Mucosa of descending colon (tissue), 3 donors: Measurements from ENCODE around the gene CHST8. TPM values are rescaled to one million over a fixed set of nuclear protein-coding genes. Genes with fewer than 3 reads are reported as not detected.
"Not testable (repeated sequence)": the region's sequence is repeated elsewhere in the genome, so short reads cannot be mapped to it uniquely, and the experiment has no call there.

Source experiments
- ATAC-seq: fragments of 200-7000 bp; cut with Tn5 transposase; one replicate; pipeline ENCODE4 v1.9.1; 2020; ENCODE audit warnings: mild to moderate bottlenecking, moderate library complexity
- DNase-seq, 3 donors: peaks; one replicate each; pipeline ENCODE4 v3.0.0-alpha.2; 2020
- H3K36me3 ChIP-seq: fragments of 200-600 bp; one replicate; pipeline ENCODE4 v1.8.0; 2021; ENCODE audit warnings: low read depth, mild to moderate bottlenecking
- H3K4me1 ChIP-seq: fragments of 200-600 bp; one replicate; pipeline ENCODE4 v1.8.0; 2021; ENCODE audit warnings: low read depth, mild to moderate bottlenecking
- H3K4me3 ChIP-seq: fragments of 200-600 bp; one replicate; pipeline ENCODE4 v1.8.0; 2021; ENCODE audit warnings: mild to moderate bottlenecking
- H3K9me3 ChIP-seq: fragments of 200-600 bp; one replicate; pipeline ENCODE4 v1.8.0; 2021; ENCODE audit warnings: mild to moderate bottlenecking
- intact Hi-C, 2 donors: fragments of 100-400 bp; cut with DNase I in 1 of 2; cut with micrococcal nuclease in 1 of 2; formaldehyde crosslinking; loops; one replicate each; pipeline versions ENCODE4 v1.11.0 to v1.11.1; 2022; cut with DNase I, micrococcal nuclease
- total RNA-seq, 3 donors: library from RNA; stranded (reverse); fragmentation: NEBNext Ultra II Directional in 2 of 3; extraction: Animal tissue kit (Norgen Biotek cat#: 25700) in 2 of 3; gene quantifications; one replicate each; pipeline versions ENCODE4 v1.2.1 to v1.2.4, GENCODE V29; 2021 to 2023
- TF ChIP-seq, protein P1 (sequence below): fragments of 200-600 bp; IDR thresholded peaks from one replicate; pipeline ENCODE4 v1.8.0; 2022; ENCODE audit warnings: antibody characterized with exemption, mild to moderate bottlenecking
- donor health status: DM: no; HTN: no; CAD: no; lungs with moderate emphysema.
- donor health status: DM: no; HTN: no; CAD: no.
- donor health status: DM: no; HTN: yes; CAD: no.

CHST8 gene
- total RNA-seq, 3 donors from 2014 or later, result 0.31 TPM; not detected in 2

DNA sequence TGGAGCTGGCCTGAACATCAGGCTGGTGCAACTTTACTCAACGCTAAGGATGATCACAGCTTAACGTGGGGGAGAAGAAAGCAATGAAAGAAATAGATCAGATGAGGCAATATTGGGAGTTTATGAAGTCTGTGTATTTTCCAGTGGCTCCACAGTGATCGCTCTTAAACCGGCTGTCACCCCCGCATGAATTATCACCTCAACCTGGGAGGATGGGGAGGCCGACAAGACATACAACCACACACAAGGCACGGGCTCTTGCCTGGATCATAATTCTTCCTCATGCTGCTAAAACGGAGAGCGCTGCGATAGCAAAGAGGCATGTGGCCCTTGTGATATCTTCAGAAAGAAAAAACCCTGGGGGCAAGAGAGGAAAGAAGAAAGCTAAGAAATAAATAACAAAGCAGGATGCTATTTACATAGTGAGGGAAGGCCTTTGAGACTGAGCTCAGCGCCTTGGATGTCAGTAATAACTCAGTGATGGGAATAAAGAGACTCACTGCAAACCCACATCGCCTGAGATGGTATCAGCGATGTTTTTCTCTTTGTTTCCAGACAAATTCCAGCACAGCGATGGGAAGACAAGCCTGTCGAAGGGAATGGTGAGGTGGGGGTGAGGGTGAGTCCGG, 19.1 kb upstream of the CHST8 start:
- DNase-seq (no peak), ATAC-seq (no peak)
- TF ChIP-seq, protein P1, sequence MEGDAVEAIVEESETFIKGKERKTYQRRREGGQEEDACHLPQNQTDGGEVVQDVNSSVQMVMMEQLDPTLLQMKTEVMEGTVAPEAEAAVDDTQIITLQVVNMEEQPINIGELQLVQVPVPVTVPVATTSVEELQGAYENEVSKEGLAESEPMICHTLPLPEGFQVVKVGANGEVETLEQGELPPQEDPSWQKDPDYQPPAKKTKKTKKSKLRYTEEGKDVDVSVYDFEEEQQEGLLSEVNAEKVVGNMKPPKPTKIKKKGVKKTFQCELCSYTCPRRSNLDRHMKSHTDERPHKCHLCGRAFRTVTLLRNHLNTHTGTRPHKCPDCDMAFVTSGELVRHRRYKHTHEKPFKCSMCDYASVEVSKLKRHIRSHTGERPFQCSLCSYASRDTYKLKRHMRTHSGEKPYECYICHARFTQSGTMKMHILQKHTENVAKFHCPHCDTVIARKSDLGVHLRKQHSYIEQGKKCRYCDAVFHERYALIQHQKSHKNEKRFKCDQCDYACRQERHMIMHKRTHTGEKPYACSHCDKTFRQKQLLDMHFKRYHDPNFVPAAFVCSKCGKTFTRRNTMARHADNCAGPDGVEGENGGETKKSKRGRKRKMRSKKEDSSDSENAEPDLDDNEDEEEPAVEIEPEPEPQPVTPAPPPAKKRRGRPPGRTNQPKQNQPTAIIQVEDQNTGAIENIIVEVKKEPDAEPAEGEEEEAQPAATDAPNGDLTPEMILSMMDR, result no peak
- H3K4me1 ChIP-seq, result no peaks in the 10 kb centered on the region
- intact Hi-C loops, result no loop called here
- H3K9me3 ChIP-seq, result peaks cover 21% of the 10 kb centered on the region
- H3K36me3 ChIP-seq, result no peaks in the 10 kb centered on the region
- H3K4me3 ChIP-seq, result no peak overlapping the region

DNA sequence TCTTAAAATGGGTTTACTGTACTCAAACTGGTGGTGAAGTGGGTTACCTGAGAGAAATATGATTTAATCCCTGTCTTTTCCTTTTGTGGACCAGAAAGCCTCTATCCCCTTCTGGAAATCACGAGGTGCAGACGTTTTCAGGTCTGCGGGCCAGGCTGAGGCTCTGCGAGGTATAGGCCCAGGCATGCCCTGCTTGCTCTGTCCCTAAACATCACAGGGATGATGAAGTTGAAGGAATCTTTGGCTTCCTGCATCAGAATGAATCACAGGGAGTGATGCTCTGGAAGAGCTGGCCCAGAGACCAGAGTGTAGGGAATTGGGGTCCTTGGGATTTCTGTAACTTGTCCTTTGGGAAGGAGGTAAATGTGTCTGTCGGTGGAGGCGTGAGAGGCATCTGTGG, 18.4 kb upstream of the CHST8 start:
- DNase-seq (no peak), ATAC-seq (no peak)
- intact Hi-C loops, result no loop called here
- H3K9me3 ChIP-seq, result peaks cover 21% of the 10 kb centered on the region
- no peaks in the 10 kb centered on the region for H3K4me1 ChIP-seq
- TF ChIP-seq, protein P1, result no peak
- no peak overlapping the region for H3K4me3 ChIP-seq
- H3K36me3 ChIP-seq, result no peaks in the 10 kb centered on the region

DNA sequence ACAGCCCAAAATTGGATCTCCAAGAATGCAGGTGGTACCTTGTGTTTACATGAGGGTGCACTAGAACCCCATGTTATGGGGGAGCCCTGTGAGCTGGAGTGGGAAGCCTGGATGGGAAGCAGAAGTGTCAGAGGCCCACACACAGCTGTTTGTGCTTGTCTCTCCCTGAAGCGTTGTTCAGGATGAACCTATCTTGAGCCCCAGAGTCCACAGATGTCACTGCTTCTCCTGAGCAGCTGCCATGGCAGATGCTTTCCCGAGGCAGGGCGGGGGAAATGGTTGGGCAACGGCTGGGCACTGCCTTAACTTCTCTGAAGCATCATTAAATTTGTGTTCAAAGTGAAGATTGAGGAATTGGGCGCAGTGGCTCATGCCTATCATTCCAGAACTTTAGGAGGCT, 17.1 kb upstream of the CHST8 start:
- intact Hi-C loops, result no loop called here
- TF ChIP-seq, protein P1, result no peak
- no peaks in the 10 kb centered on the region for H3K36me3 ChIP-seq
- ATAC-seq (no peak), DNase-seq (no peak)
- no peaks in the 10 kb centered on the region for H3K4me1 ChIP-seq
- H3K4me3 ChIP-seq, result no peak overlapping the region
- H3K9me3 ChIP-seq, result peaks cover 21% of the 10 kb centered on the region

DNA sequence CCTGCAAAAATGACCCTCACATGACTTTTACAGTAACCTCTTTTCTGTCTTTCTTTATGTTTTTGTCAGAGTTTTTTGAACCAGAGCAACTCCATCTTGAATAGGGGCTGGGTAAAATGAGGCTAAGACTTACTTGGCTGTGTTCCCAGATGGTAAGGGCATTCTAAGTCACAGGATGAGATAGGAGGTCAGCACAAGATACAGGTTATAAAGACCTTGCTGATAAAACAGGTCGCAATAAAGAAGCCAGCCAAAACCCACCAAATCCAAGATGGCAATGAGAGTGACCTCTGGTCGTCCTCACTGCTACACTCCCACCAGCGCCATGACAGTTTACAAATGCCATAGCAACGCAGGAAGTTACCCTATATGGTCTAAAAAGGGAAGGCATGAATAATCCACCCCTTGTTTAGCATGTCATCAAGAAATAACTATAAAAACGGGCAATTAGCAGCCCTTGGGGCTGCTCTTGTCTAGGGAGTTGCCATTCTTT, 15.9 kb upstream of the CHST8 start:
- peaks cover 16% of the 10 kb centered on the region for H3K9me3 ChIP-seq
- DNase-seq, ATAC-seq, intact Hi-C loops, H3K36me3 ChIP-seq, H3K4me3 ChIP-seq, H3K4me1 ChIP-seq: not testable (repeated sequence)

DNA sequence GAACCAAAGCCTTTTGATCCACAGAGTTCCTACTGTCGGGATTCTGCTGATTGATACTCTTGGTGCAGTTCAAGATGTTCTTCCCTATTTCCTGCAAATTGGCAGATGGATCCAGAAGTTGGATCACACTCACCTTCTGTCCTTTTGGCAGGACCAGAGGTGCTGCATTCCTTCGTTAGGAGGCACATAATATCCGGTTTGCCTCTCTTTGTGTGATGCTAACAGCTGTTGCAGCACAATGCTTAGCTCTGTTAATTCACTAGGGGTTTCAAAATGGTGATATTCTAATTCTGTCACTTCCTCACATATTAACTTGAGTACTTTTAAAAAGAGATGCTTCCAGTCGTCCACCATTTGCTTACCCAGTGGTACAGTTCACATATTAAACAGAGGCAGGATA, 15.2 kb upstream of the CHST8 start:
- intact Hi-C loops, result no loop called here
- TF ChIP-seq, protein P1, result no peak
- ATAC-seq (no peak), DNase-seq (no peak)
- Histone ChIP-seq H3K4me1 (no peaks in the 10 kb centered on the region), H3K4me3 (no peak overlapping the region), H3K36me3 (no peaks in the 10 kb centered on the region), H3K9me3 (peaks cover 9% of the 10 kb centered on the region)

DNA sequence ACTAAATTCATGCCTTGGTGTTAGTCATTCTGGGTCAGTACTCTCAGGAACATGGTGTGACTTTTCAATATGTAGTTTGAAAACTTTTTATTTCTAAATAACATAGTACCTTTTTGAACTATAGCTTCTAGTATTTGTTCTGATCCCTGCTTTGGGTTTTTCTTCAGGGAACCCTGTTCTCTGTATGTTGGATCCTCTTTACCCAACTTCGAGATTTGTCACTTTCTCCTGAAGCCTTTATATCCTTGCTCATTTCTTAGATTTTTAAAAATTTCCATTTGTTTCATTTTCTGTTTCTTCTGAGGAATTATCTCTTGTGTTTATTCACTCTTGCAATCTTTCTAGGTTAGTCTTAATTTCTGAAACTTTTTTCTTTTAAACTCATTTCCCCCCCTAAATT, 12.4 kb upstream of the CHST8 start:
- intact Hi-C loops, result no loop called here
- Histone ChIP-seq H3K4me3 (no peak overlapping the region), H3K36me3 (no peaks in the 10 kb centered on the region), H3K9me3 (no peaks in the 10 kb centered on the region), H3K4me1 (no peaks in the 10 kb centered on the region)
- ATAC-seq (no peak), DNase-seq (no peak)
- TF ChIP-seq, protein P1, result no peak
